GM12878 (cell line): ENCODE measurements around the gene PLCB4. TPM values are rescaled to one million over a fixed set of nuclear protein-coding genes. Genes with fewer than 3 reads are reported as not detected.

Experiments
- ATAC-seq: fragments of 200-7000 bp; cut with Tn5 transposase; 3 replicates; pipeline ENCODE4 v1.9.1; 2020; ENCODE audit warnings: mild to moderate bottlenecking, moderate library complexity
- BruUV-seq: library from RNA; stranded (reverse); fragments of 400-500 nt; replicated peaks from 2 replicates; lab custom pipeline; 2021; lab: Mats Ljungman, UMichigan
- CTCF ChIA-PET: fragments of 300-600 bp; sonication (Branson Sonifier 250); formaldehyde crosslinking; extraction: SDS; loops from one replicate; lab custom pipeline; 2021; ENCODE audit warnings: inconsistent platforms; lab: Yijun Ruan, JAX
- POLR2A ChIA-PET: fragments of 350-600 bp; formaldehyde crosslinking; extraction: SDS; loops from one replicate; lab custom pipeline; 2021; ENCODE audit warnings: inconsistent platforms; lab: Charles Lee
- RAD21 ChIA-PET: fragments of 300-600 bp; sonication (Branson Sonifier 250); formaldehyde crosslinking; loops from one replicate; lab custom pipeline; 2023; ENCODE audit warnings: antibody characterized with exemption; ENCODE audit not compliant: unreplicated experiment; lab: Charles Lee
- SMC1A ChIA-PET: fragments of 300-600 bp; sonication (Branson Sonifier 250); formaldehyde crosslinking; loops from one replicate; lab custom pipeline; 2023; ENCODE audit not compliant: unreplicated experiment, uncharacterized antibody; lab: Charles Lee
- DNase-seq: peaks from one replicate; pipeline ENCODE4 v3.0.0-alpha.2; 2011; ENCODE audit warnings: low read depth, low spot score
- FAIRE-seq: peaks from 3 replicates; lab custom pipeline; 2011; peaks lifted over from hg19 to GRCh38; lab: Jason Lieb, UNC
- H2AFZ ChIP-seq: 2 replicates; pipeline ENCODE4 v1.6.0; 2011; ENCODE audit warnings: low read depth, low read length, control low read depth; ENCODE audit not compliant: control insufficient read depth
- H3K27ac ChIP-seq: 2 replicates; pipeline ENCODE4 v1.5.1; 2011; ENCODE audit warnings: control low read depth; ENCODE audit not compliant: control insufficient read depth, insufficient read depth
- H3K27me3 ChIP-seq, 2 experiments: replicated peaks in 1 of 2; 2 replicates each; pipeline versions ENCODE4 v1.6.0 to v1.6.1; 2011; ENCODE audit warnings: low read length in 1 of 2; ENCODE audit not compliant: control insufficient read depth in 2 of 2, insufficient read depth in 2 of 2
- H3K36me3 ChIP-seq, 2 experiments: 2 replicates each; pipeline ENCODE4 v1.5.1; 2011; ENCODE audit warnings: low read length in 1 of 2; ENCODE audit not compliant: control insufficient read depth in 2 of 2, insufficient read depth in 2 of 2
- H3K4me1 ChIP-seq: 2 replicates; pipeline ENCODE4 v1.6.1; 2011; ENCODE audit warnings: mild to moderate bottlenecking, low read length, moderate library complexity, mixed read lengths; ENCODE audit not compliant: control insufficient read depth, insufficient read depth
- H3K4me2 ChIP-seq: 2 replicates; pipeline ENCODE4 v1.6.0; 2011; ENCODE audit warnings: control low read depth; ENCODE audit not compliant: control insufficient read depth, insufficient read depth
- H3K4me3 ChIP-seq: fragments of 200-600 bp; sonication (generic); 2 replicates; pipeline ENCODE4 v1.5.1; 2016
- H3K79me2 ChIP-seq: 2 replicates; pipeline ENCODE4 v1.6.0; 2011; ENCODE audit warnings: low read length; ENCODE audit not compliant: control insufficient read depth, insufficient read depth
- H3K9ac ChIP-seq: 2 replicates; pipeline ENCODE4 v1.8.0; 2011; ENCODE audit warnings: low read length, control low read depth, mixed read lengths; ENCODE audit not compliant: control insufficient read depth, insufficient read depth
- H3K9me3 ChIP-seq: replicated peaks from 3 replicates; pipeline ENCODE4 v1.5.1; 2011; ENCODE audit warnings: mild to moderate bottlenecking, low read length; ENCODE audit not compliant: control insufficient read depth, insufficient read depth
- H4K20me1 ChIP-seq: 2 replicates; pipeline ENCODE4 v1.6.0; 2011; ENCODE audit not compliant: control insufficient read depth, insufficient read depth
- ASH2L ChIP-seq: fragments of 300-600, 200-600 bp; sonication (generic); IDR thresholded peaks from 2 replicates; pipeline ENCODE4 v1.6.1; 2017; ENCODE audit warnings: low read depth, mild to moderate bottlenecking, borderline replicate concordance
- ATF2 ChIP-seq: IDR thresholded peaks from 2 replicates; pipeline ENCODE4 v1.6.1; 2012; ENCODE audit warnings: low read length, inconsistent platforms
- BACH1 ChIP-seq: fragments of 450-650 bp; IDR thresholded peaks from 2 replicates; pipeline ENCODE4 v1.6.1; 2017; ENCODE audit warnings: mild to moderate bottlenecking, borderline replicate concordance
- ESRRA ChIP-seq: IDR thresholded peaks from 2 replicates; pipeline ENCODE4 v1.6.1; 2012; ENCODE audit warnings: mild to moderate bottlenecking, low read length, improper control_type of control experiment
- IKZF2 ChIP-seq, 2 experiments: fragments of 450-650 bp; IDR thresholded peaks; 2 replicates each; pipeline ENCODE4 v1.6.1; 2017; ENCODE audit warnings: mild to moderate bottlenecking in 2 of 2, moderate library complexity in 2 of 2
- JUNB ChIP-seq: IDR thresholded peaks from 2 replicates; pipeline ENCODE4 v1.6.1; 2016; ENCODE audit warnings: antibody characterized with exemption, mild to moderate bottlenecking
- KDM1A ChIP-seq: fragments of 200-600 bp; sonication (generic); IDR thresholded peaks from 2 replicates; pipeline ENCODE4 v1.6.1; 2016; ENCODE audit warnings: borderline replicate concordance
- MEF2A ChIP-seq: IDR thresholded peaks from 2 replicates; pipeline ENCODE4 v1.6.1; 2011; ENCODE audit warnings: low read depth, mild to moderate bottlenecking, low read length, moderate library complexity; ENCODE audit not compliant: insufficient read depth
- MTA2 ChIP-seq: fragments of 450-650 bp; IDR thresholded peaks from 2 replicates; pipeline ENCODE4 v1.6.1; 2016; ENCODE audit warnings: low read depth, mild to moderate bottlenecking, moderate library complexity
- MYC ChIP-seq: IDR thresholded peaks from 2 replicates; pipeline ENCODE4 v1.6.1; 2011; ENCODE audit warnings: mild to moderate bottlenecking, low read length, moderate library complexity, inconsistent platforms; ENCODE audit not compliant: insufficient read depth, insufficient replicate concordance, insufficient read length, severe bottlenecking
- PAX5 ChIP-seq: IDR thresholded peaks from 2 replicates; pipeline ENCODE4 v1.6.1; 2011; ENCODE audit warnings: low read depth, low read length, borderline replicate concordance
- SRF ChIP-seq, 2 experiments: IDR thresholded peaks; 2 replicates each; pipeline ENCODE4 v1.6.1; 2011; ENCODE audit warnings: low read depth in 2 of 2, low read length in 2 of 2, mild to moderate bottlenecking in 1 of 2, moderate library complexity in 1 of 2
- WGBS: methylation state at CpG from one replicate; pipeline ENCODE4 v1.1.6; 2016; ENCODE audit warnings: low lambda C conversion rate; ENCODE audit not compliant: insufficient replicate concordance, insufficient coverage; ENCODE audit errors: missing lambda C conversion rate; 5-methylcytosine and 5-hydroxymethylcytosine counted together
- in situ Hi-C: fragments of 300-500 bp; cut with MboI; formaldehyde crosslinking; loops from 9 replicates; pipeline ENCODE4 v1.14.3; 2018; ENCODE audit warnings: mixed read lengths
- intact Hi-C: fragments of 100-400 bp; cut with micrococcal nuclease; formaldehyde crosslinking; loops from one replicate; pipeline ENCODE4 v1.14.2; 2022; ENCODE audit not compliant: unreplicated experiment
- polyA plus RNA-seq, 11 experiments: library from polyadenylated mRNA; depleted of rRNA in 4 of 11; unstranded in 6 of 11; stranded (reverse) in 5 of 11; fragments of >200 nt; fragmentation: Nextera tagmentation in 4 of 11; fragmentation: Illumina TruSeq in 1 of 11; extraction: Ambion mirVana in 4 of 11; extraction: Trizol in 1 of 11; gene quantifications; 1 replicate in 1 of 11; 2 replicates in 10 of 11; pipeline versions ENCODE4 v1.2.1 to v1.2.3, GENCODE V29; 2011 to 2016; ENCODE audit warnings: inconsistent platforms in 2 of 11, missing spikeins in 2 of 11, low read depth in 1 of 11
- total RNA-seq, 4 experiments: library from RNA; depleted of rRNA in 3 of 4; stranded (reverse); fragments of >200 nt in 3 of 4; fragmentation: Illumina TruSeq in 1 of 4; extraction: Trizol in 1 of 4; gene quantifications; 2 replicates each; pipeline versions ENCODE4 v1.2.1 to v1.2.3, GENCODE V29; 2013 to 2021
- TF ChIP-seq, protein P1 (sequence below): IDR thresholded peaks from 2 replicates; pipeline ENCODE4 v1.6.1; 2011; ENCODE audit warnings: borderline replicate concordance, low read depth, mild to moderate bottlenecking, moderate library complexity, low read length; ENCODE audit not compliant: insufficient read depth, poor library complexity, severe bottlenecking
- TF ChIP-seq, protein P2 (sequence below): fragments of 450-650 bp; IDR thresholded peaks from 2 replicates; pipeline ENCODE4 v1.6.1; 2016; ENCODE audit warnings: mild to moderate bottlenecking
- TF ChIP-seq, protein P3 (sequence below), 3 experiments: IDR thresholded peaks in 2 of 3; conservative IDR thresholded peaks in 1 of 3; 2 replicates each; pipeline ENCODE4 v1.5.1; 2011; ENCODE audit warnings: low read depth in 3 of 3, low read length in 3 of 3, mild to moderate bottlenecking in 3 of 3, control low read depth in 2 of 3, moderate library complexity in 2 of 3, inconsistent platforms in 1 of 3, mixed read lengths in 1 of 3; ENCODE audit not compliant: control insufficient read depth in 2 of 3, insufficient read depth in 1 of 3; ENCODE audit errors: extremely low read depth in 1 of 3

PLCB4 gene
- total and polyA plus RNA-seq, 10 of the 15 experiments (the other 5 are each of a cell fraction or from before 2014, with no cell fraction given): not detected

DNA sequence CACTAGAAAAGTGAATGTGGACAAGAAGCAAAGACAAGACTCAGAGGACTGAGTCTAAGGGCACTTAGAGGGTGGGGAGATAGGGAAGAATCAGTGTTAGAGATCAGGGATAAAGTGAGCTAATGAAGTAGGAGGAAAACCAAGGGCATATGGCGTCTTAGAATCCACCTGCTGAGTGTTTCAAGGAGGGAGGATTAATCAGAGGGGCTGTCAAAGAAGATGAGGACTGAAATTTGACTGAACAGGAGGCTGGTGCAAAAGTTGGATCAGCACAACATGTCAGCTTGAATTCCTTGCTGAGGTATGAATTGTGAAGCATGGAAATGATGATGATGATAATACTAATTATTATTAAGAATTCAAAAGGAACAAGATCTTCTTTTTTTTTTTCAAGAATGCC is 39.4 kb downstream of the PLCB4 start:
- Histone ChIP-seq H3K9ac (no peak overlapping the region), H3K79me2 (no peaks in the 10 kb centered on the region), H3K4me1 (no peaks in the 10 kb centered on the region), H3K36me3 (no peaks in the 10 kb centered on the region), H4K20me1 (no peaks in the 10 kb centered on the region), H3K9me3 (no peaks in the 10 kb centered on the region), H3K4me3 (no peak overlapping the region), H3K27me3 (no peaks in the 10 kb centered on the region), H3K4me2 (no peak overlapping the region), H2AFZ (no peak overlapping the region), H3K27ac (no peak overlapping the region)
- in situ Hi-C loops (no loop called here), intact Hi-C loops (no loop called here)
- CTCF ChIA-PET: no interaction called here
- BruUV-seq: no TSS peak
- SMC1A ChIA-PET: interaction anchor here (0.6 kb wide), 1 partner anchor 107 kb away, joined by 3 read pairs; no protein-coding TSS in a partner anchor
- FAIRE-seq: no peak
- no peak for ATAC-seq
- 0% methylated on average over 1 of the region's 1 CpG for WGBS
- POLR2A ChIA-PET: no interaction called here
- RAD21 ChIA-PET: no interaction called here
- DNase-seq: no peak
- TF ChIP-seq ESRRA: no peak
- TF ChIP-seq, protein P1, sequence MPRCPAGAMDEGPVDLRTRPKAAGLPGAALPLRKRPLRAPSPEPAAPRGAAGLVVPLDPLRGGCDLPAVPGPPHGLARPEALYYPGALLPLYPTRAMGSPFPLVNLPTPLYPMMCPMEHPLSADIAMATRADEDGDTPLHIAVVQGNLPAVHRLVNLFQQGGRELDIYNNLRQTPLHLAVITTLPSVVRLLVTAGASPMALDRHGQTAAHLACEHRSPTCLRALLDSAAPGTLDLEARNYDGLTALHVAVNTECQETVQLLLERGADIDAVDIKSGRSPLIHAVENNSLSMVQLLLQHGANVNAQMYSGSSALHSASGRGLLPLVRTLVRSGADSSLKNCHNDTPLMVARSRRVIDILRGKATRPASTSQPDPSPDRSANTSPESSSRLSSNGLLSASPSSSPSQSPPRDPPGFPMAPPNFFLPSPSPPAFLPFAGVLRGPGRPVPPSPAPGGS: no peak
- no peak for TF ChIP-seq BACH1
- TF ChIP-seq MYC: no peak
- TF ChIP-seq, protein P2, sequence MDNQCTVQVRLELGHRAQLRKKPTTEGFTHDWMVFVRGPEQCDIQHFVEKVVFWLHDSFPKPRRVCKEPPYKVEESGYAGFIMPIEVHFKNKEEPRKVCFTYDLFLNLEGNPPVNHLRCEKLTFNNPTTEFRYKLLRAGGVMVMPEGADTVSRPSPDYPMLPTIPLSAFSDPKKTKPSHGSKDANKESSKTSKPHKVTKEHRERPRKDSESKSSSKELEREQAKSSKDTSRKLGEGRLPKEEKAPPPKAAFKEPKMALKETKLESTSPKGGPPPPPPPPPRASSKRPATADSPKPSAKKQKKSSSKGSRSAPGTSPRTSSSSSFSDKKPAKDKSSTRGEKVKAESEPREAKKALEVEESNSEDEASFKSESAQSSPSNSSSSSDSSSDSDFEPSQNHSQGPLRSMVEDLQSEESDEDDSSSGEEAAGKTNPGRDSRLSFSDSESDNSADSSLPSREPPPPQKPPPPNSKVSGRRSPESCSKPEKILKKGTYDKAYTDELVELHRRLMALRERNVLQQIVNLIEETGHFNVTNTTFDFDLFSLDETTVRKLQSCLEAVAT: no peak
- TF ChIP-seq JUNB: no peak
- TF ChIP-seq PAX5: no peak
- TF ChIP-seq MEF2A: no peak
- TF ChIP-seq, protein P3, sequence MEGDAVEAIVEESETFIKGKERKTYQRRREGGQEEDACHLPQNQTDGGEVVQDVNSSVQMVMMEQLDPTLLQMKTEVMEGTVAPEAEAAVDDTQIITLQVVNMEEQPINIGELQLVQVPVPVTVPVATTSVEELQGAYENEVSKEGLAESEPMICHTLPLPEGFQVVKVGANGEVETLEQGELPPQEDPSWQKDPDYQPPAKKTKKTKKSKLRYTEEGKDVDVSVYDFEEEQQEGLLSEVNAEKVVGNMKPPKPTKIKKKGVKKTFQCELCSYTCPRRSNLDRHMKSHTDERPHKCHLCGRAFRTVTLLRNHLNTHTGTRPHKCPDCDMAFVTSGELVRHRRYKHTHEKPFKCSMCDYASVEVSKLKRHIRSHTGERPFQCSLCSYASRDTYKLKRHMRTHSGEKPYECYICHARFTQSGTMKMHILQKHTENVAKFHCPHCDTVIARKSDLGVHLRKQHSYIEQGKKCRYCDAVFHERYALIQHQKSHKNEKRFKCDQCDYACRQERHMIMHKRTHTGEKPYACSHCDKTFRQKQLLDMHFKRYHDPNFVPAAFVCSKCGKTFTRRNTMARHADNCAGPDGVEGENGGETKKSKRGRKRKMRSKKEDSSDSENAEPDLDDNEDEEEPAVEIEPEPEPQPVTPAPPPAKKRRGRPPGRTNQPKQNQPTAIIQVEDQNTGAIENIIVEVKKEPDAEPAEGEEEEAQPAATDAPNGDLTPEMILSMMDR (IDR thresholded peaks at IDR 0.05 in 2 of 3, conservative IDR thresholded peaks at IDR 0.05 in 1 of 3; ENCODE audit: control insufficient read depth in 2 of 3, extremely low read depth in 1 of 3, insufficient read depth in 1 of 3, low read depth in 3 of 3, low read length in 3 of 3): no peak
- no peak for TF ChIP-seq ATF2
- no peak for TF ChIP-seq ASH2L
- no peak for TF ChIP-seq SRF (IDR thresholded peaks at IDR 0.05; ENCODE audit: low read depth in 2 of 2, low read length in 2 of 2)
- no peak for TF ChIP-seq KDM1A
- no peak for TF ChIP-seq MTA2
- TF ChIP-seq IKZF2 (IDR thresholded peaks at IDR 0.05): no peak
